Measurements from ENCODE around the gene SNAP91.

SNAP91 gene

DNA sequence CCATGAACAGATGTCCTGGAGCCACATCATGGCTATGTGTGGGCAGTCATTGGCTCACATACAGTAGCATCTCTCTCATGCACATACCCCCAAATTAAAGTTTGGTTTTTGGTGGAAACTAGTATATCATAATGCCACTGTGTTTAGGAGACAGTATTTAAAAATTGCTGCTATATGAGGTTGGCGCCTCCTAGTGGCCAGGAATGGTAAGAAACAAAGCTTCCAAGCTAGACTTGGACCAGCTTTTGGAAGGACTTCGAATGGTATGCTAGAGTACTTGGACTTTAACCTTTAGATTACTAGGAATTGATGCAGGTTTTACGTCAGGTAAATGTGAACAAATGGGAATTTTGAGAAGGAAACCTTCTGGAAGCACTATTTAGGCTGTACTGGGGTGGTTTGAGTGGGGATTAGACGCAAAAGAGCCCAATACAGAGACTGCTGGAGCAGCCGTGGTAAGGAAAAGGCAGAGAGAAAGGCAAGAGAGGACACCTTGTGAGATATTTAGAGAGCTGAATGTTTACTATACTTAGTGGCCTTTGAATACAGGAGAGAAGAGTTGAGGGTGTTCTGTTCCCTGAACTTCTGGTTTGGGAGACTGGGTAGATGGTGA lies 172.8 kb downstream of the SNAP91 start:
- H3K4me3 ChIP-seq (ENCODE audit: control insufficient read depth, low read depth, low read length), result no peak overlapping the region
- DNase-seq (ENCODE audit: low read depth), result peak; percentile 62
- TF ChIP-seq, protein P1, sequence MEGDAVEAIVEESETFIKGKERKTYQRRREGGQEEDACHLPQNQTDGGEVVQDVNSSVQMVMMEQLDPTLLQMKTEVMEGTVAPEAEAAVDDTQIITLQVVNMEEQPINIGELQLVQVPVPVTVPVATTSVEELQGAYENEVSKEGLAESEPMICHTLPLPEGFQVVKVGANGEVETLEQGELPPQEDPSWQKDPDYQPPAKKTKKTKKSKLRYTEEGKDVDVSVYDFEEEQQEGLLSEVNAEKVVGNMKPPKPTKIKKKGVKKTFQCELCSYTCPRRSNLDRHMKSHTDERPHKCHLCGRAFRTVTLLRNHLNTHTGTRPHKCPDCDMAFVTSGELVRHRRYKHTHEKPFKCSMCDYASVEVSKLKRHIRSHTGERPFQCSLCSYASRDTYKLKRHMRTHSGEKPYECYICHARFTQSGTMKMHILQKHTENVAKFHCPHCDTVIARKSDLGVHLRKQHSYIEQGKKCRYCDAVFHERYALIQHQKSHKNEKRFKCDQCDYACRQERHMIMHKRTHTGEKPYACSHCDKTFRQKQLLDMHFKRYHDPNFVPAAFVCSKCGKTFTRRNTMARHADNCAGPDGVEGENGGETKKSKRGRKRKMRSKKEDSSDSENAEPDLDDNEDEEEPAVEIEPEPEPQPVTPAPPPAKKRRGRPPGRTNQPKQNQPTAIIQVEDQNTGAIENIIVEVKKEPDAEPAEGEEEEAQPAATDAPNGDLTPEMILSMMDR (conservative IDR thresholded peaks at IDR 0.05; ENCODE audit: control insufficient read depth, insufficient read depth, low read depth, low read length), result peak; percentile 90

GRCh38 chr6:83518816-83519480 lies 190.0 kb downstream of the SNAP91 start:
- TF ChIP-seq, protein P1 (conservative IDR thresholded peaks at IDR 0.05; ENCODE audit: control insufficient read depth, insufficient read depth, low read depth, low read length), result peak; percentile 52
- H3K4me3 ChIP-seq (ENCODE audit: control insufficient read depth, low read depth, low read length), result no peak overlapping the region
- peak; percentile 61 for DNase-seq (ENCODE audit: low read depth)

DNA sequence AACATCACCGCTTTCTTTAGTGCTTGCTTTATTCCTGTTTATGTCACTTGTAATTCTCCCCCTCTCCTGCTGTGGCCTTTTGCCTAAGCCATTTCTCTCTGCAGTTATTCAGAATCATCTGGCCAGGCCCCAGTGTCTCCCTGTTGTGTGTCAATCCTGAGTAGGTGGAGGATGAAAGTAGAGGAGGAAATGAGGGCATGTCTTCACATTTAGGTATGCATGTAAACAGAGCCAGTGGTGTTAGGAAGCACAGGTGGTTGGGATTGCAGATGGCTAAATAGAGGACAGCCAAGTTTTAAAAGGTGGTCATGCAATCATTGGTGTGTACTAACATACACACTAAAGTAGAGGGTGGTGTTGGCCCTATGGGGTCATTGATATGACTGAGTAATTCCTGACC lies 191.4 kb downstream of the SNAP91 start:
- TF ChIP-seq, protein P1 (conservative IDR thresholded peaks at IDR 0.05; ENCODE audit: control insufficient read depth, insufficient read depth, low read depth, low read length), result no peak
- DNase-seq (ENCODE audit: low read depth), result no peak
- H3K4me3 ChIP-seq (ENCODE audit: control insufficient read depth, low read depth, low read length), result no peak overlapping the region

DNA sequence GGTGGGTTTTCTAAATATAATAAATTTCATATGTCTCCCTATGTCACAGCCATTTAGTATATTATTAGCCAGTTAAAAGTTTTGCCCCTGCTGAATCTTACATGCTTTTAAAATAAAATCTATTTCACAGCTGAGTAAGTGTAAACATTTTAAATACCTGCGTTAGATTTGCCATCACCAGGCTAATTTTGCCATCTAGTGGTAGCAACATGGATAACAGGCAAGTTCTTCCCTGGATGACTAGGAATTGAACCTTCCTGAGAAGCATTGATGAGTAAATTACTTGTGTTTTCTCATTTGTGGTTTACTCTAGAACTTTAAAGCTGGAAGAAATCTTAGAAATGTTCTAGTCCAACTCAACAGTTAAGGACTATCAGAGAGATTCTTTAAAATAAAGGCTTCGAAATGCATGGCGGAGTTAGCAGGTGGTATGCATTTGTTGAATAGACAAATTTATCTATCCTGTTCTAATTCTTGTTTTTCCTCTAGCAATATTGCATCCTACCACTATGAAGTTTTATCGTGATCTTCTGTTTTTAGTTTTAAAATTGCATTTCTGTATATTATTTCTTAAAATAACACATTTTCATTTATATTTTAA lies 193.9 kb downstream of the SNAP91 start:
- TF ChIP-seq, protein P1 (conservative IDR thresholded peaks at IDR 0.05; ENCODE audit: control insufficient read depth, insufficient read depth, low read depth, low read length), result peak; percentile 94
- no peak overlapping the region for H3K4me3 ChIP-seq (ENCODE audit: control insufficient read depth, low read depth, low read length)
- peak; percentile 76 for DNase-seq (ENCODE audit: low read depth)

DNA sequence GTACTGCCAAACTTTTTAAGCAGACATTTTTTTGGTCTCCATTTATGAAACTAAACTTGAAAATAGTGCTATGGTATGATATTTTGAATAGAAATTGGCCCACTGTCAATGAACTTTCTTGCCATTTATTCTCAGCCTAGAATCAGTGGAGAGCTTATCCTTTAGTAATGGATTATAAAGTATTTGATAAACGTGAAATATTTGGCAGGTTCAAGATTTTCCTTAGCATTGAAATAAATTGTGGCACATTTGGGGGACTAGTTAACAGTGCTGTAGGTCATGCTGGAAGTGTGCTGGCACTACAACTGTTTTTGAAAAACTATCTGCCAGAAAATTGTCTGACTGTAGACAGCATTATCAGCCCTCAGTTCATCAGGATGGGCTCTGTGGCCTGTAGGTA lies 194.4 kb downstream of the SNAP91 start:
- TF ChIP-seq, protein P1 (conservative IDR thresholded peaks at IDR 0.05; ENCODE audit: control insufficient read depth, insufficient read depth, low read depth, low read length), result no peak
- H3K4me3 ChIP-seq (ENCODE audit: control insufficient read depth, low read depth, low read length), result no peak overlapping the region
- no peak for DNase-seq (ENCODE audit: low read depth)

GRCh38 chr6:83511901-83512681 lies 196.8 kb downstream of the SNAP91 start, which contains the start of gene PRSS35:
TSS of gene PRSS35 (plus strand) at chr6:83512534. CDS start at chr6:83523442, 10,908 bp downstream.
- TF ChIP-seq, protein P1 (conservative IDR thresholded peaks at IDR 0.05; ENCODE audit: control insufficient read depth, insufficient read depth, low read depth, low read length), result peak; percentile 75
- peak; percentile 41 for DNase-seq (ENCODE audit: low read depth)
- H3K4me3 ChIP-seq (ENCODE audit: control insufficient read depth, low read depth, low read length), result peak within 1 kb of the TSS; percentile 56

Measured in fibroblast of mammary gland (primary cell).